CD4-positive, alpha-beta T cell (primary cell): ENCODE data around the gene ACAP3. TPM values are rescaled to one million over a fixed set of nuclear protein-coding genes. Genes with fewer than 3 reads are reported as not detected.

Source experiments
- ATAC-seq: fragments of 200-7000 bp; cut with Tn5 transposase; one replicate; pipeline ENCODE4 v1.10.0; 2022; ENCODE audit warnings: mild to moderate bottlenecking; ENCODE audit not compliant: poor library complexity
- CTCF ChIA-PET: fragments of 350-600 bp; sonication (Branson Sonifier 250); formaldehyde crosslinking; loops from one replicate; lab custom pipeline; 2021; ENCODE audit warnings: antibody characterized with exemption, inconsistent platforms; lab: Charles Lee
- POLR2A ChIA-PET: fragments of 350-600 bp; sonication (Branson Sonifier 250); formaldehyde crosslinking; loops from one replicate; lab custom pipeline; 2021; ENCODE audit warnings: antibody characterized with exemption, inconsistent platforms; lab: Charles Lee
- DNase-seq, 14 experiments: peaks; one replicate each; pipeline ENCODE4 v3.0.0-alpha.2; 2013 to 2020; ENCODE audit warnings: mixed read lengths in 2 of 14
- H3K27ac ChIP-seq, 2 donors: one replicate each; pipeline versions ENCODE4 v1.5.1 to v1.7.0; 2013; ENCODE audit warnings: low read length in 2 of 2, low read depth in 1 of 2, mild to moderate bottlenecking in 1 of 2
- H3K27me3 ChIP-seq, 2 experiments: 1 replicate in 1 of 2; 2 replicates in 1 of 2; pipeline versions ENCODE4 v1.6.1 to v1.7.0; 2013; ENCODE audit warnings: low read length in 2 of 2, control low read depth in 1 of 2, mild to moderate bottlenecking in 1 of 2, moderate library complexity in 1 of 2; ENCODE audit not compliant: insufficient read depth in 2 of 2, control insufficient read depth in 1 of 2
- H3K36me3 ChIP-seq: one replicate; pipeline ENCODE4 v1.6.1; 2013; ENCODE audit warnings: low read length, control low read depth; ENCODE audit not compliant: insufficient read depth
- H3K4me1 ChIP-seq: one replicate; pipeline ENCODE4 v1.6.1; 2013; ENCODE audit warnings: low read length, control low read depth; ENCODE audit not compliant: insufficient read depth
- H3K4me3 ChIP-seq: one replicate; pipeline ENCODE4 v1.5.1; 2013; ENCODE audit warnings: mild to moderate bottlenecking, low read length, moderate library complexity
- H3K9me3 ChIP-seq, 2 experiments: 1 replicate in 1 of 2; 2 replicates in 1 of 2; pipeline versions ENCODE4 v1.6.1 to v1.7.0; 2013; ENCODE audit warnings: low read length in 2 of 2, mild to moderate bottlenecking in 2 of 2, control low read depth in 1 of 2, moderate library complexity in 1 of 2; ENCODE audit not compliant: control insufficient read depth in 1 of 2, insufficient read depth in 1 of 2
- H3K27ac Mint-ChIP-seq: one replicate; pipeline ENCODE4 v1.8.0; 2020; ENCODE audit warnings: mixed read lengths
- H3K27me3 Mint-ChIP-seq: one replicate; pipeline ENCODE4 v1.8.0; 2021; ENCODE audit warnings: mixed read lengths
- H3K36me3 Mint-ChIP-seq: one replicate; pipeline ENCODE4 v1.8.0; 2021; ENCODE audit warnings: low read depth, mixed read lengths
- H3K4me1 Mint-ChIP-seq: one replicate; pipeline ENCODE4 v1.8.0; 2021; ENCODE audit warnings: low read depth, mixed read lengths
- H3K4me3 Mint-ChIP-seq: one replicate; pipeline ENCODE4 v1.8.0; 2020; ENCODE audit warnings: mild to moderate bottlenecking, mixed read lengths
- H3K9me3 Mint-ChIP-seq: one replicate; pipeline ENCODE4 v1.8.0; 2020; ENCODE audit warnings: mixed read lengths
- intact Hi-C, 2 experiments: fragments of 100-400 bp; cut with DNase I in 1 of 2; cut with micrococcal nuclease in 1 of 2; formaldehyde crosslinking; loops; one replicate each; pipeline versions ENCODE4 v1.15.1 to v1.9.0; 2023 to 2025; cut with DNase I, micrococcal nuclease
- total RNA-seq, 174 experiments: library from RNA in 2 of 174; stranded (reverse) in 2 of 174; gene quantifications; one replicate each; pipeline ENCODE4 v1.2.3 and lab custom pipeline; 2021 to 2026
- TF ChIP-seq, protein P1 (sequence below): fragments of 200-600 bp; IDR thresholded peaks from one replicate; pipeline ENCODE4 v1.8.0; 2022; ENCODE audit warnings: antibody characterized with exemption, mild to moderate bottlenecking

ACAP3 gene
- total RNA-seq, 2 experiments from 2014 or later = 45.3 to 46.4 TPM

DNA sequence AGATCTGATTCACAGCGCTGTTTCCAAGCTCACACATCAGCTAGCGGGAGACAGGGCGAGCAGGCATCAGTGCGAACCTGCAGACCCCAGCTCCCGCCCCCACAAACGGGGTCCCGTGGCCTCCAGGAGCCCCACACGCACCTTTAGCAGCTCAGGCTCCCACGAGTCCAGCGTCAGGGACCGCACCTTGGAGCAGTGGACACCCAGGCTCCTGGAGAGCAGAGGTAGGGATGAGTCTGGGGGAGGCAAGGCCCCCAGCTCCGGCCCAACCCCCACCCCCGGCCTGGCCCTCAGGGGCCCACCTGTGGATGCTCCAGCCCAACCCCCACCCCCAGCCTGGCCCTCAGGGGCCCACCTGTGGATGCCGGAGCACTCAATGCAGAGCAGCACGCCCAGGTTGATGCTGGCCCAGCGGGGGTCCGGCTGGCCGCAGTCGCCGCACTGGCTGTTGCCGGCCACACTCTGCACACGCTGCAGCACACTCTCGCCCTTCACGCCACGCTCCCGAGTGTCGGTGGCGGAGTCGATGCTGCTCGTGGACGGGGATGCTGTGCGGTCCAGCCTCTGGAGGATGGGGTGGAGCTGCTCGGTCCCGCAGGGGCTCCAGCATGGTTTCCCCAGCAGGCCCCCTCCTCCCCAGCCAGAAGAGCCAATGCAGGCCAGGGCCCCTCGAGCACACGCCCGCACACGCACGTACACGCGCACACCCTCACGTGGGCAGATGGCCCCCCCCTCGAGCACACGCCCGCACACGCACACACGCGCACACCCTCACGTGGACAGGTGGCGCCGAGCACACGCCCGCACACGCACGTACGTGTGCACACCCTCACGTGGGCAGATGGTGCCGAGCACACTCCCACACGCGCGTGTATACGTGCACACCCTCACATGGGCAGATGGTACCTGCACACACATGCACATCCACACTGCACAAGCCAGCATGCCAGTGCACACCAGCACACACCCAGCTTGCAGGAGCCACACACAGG, 11.4 kb downstream of the ACAP3 start:
- no peak for DNase-seq
- Histone ChIP-seq H3K4me3 (no peak overlapping the region), H3K27ac (no peak overlapping the region), H3K27me3 (no peaks in the 10 kb centered on the region), H3K4me1 (peaks cover 9% of the 10 kb centered on the region), H3K9me3 (no peaks in the 10 kb centered on the region), H3K36me3 (no peaks in the 10 kb centered on the region)
- ATAC-seq = no peak
- Mint-ChIP-seq H3K27ac (no peak overlapping the region), H3K9me3 (no peaks in the 10 kb centered on the region), H3K36me3 (no peaks in the 10 kb centered on the region), H3K4me1 (no peaks in the 10 kb centered on the region), H3K27me3 (no peaks in the 10 kb centered on the region), H3K4me3 (no peak overlapping the region)
- ChIA-PET CTCF (no interaction called here), POLR2A (no interaction called here)
- TF ChIP-seq, protein P1, sequence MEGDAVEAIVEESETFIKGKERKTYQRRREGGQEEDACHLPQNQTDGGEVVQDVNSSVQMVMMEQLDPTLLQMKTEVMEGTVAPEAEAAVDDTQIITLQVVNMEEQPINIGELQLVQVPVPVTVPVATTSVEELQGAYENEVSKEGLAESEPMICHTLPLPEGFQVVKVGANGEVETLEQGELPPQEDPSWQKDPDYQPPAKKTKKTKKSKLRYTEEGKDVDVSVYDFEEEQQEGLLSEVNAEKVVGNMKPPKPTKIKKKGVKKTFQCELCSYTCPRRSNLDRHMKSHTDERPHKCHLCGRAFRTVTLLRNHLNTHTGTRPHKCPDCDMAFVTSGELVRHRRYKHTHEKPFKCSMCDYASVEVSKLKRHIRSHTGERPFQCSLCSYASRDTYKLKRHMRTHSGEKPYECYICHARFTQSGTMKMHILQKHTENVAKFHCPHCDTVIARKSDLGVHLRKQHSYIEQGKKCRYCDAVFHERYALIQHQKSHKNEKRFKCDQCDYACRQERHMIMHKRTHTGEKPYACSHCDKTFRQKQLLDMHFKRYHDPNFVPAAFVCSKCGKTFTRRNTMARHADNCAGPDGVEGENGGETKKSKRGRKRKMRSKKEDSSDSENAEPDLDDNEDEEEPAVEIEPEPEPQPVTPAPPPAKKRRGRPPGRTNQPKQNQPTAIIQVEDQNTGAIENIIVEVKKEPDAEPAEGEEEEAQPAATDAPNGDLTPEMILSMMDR = no peak
- intact Hi-C loops = no loop called here

DNA sequence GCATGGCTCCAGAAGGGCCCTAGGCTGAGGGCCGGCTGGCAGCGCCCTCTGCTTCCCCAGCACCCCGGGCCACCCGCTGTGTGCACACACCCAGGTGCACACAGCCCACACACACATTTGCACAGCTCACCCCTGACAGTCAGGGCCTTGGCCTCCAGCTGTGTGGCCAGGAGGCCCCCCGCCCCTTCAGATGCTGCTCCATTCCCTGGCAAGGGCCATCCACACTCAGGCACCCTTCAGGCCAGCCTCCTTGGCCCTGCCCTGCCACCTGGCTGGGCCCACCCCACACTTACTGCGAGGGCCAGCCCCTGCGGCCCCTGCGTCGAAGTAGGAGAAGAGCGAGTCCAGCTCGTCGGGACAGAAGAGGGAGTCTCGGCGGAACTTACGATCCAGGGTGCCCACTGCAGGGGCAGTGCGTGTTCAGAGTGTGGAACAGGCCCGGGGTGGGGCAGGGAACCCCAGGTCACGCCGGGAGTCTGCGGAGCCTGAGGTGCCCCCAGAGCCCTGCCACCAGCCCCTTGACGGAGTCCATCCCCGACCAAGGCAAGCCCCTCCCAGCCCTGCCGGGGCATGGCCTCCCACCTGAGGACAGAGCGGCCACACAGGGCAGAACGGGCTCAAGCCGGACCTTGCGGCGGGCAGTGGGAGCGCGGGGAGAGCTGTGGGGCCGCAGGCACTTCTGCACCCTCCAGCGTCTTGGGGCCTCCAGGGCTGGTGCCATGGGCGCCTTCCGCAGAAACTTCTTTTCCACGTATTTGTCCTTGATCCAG, 12.4 kb downstream of the ACAP3 start:
- no peak overlapping the region for H3K4me3 ChIP-seq
- no peaks in the 10 kb centered on the region for H3K9me3 ChIP-seq
- no peaks in the 10 kb centered on the region for H3K36me3 ChIP-seq
- H3K27ac ChIP-seq = no peak overlapping the region
- Mint-ChIP-seq H3K27me3 (no peaks in the 10 kb centered on the region), H3K4me3 (no peak overlapping the region), H3K36me3 (no peaks in the 10 kb centered on the region), H3K9me3 (no peaks in the 10 kb centered on the region), H3K4me1 (no peaks in the 10 kb centered on the region), H3K27ac (no peak overlapping the region)
- H3K27me3 ChIP-seq = no peaks in the 10 kb centered on the region
- TF ChIP-seq, protein P1 = no peak
- intact Hi-C loops = no loop called here
- ChIA-PET CTCF (no interaction called here), POLR2A (no interaction called here)
- DNase-seq = no peak
- H3K4me1 ChIP-seq = peaks cover 12% of the 10 kb centered on the region
- no peak for ATAC-seq

DNA sequence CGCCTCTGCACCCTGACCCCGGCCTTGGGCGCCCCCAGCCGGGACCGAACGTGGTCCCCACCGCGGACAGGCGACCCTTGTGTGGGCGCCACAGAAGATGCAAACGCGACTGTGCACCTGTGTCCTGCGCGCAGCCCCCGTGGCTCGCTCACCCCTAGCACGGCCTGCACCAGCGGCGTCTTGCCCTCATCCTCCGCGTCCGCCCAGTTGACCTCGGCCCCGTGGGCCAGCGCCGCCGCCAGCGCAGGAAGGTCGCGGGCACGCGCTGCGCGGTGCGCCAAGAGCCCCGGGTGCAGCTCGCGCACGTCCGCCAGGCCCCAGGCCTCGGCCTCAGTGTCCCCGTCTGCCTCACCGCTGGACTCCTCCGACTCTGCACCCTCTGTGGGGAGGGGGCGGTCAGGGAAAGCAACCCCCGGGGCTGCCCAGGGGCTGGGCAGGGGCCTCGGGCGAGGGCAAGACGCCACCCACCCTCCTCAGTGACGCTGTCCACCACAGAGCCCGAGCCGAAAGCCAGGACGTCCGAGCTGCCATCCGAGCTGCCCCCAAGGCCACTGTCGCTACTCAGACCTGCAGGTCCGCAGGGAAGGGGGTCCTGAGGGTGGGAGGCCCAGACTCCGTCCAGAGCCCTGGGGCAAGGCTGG, 13.4 kb downstream of the ACAP3 start:
- Mint-ChIP-seq H3K27me3 (no peaks in the 10 kb centered on the region), H3K4me3 (no peak overlapping the region), H3K36me3 (no peaks in the 10 kb centered on the region), H3K9me3 (no peaks in the 10 kb centered on the region), H3K4me1 (no peaks in the 10 kb centered on the region), H3K27ac (no peak overlapping the region)
- ChIA-PET CTCF (no interaction called here), POLR2A (no interaction called here)
- Histone ChIP-seq H3K27me3 (no peaks in the 10 kb centered on the region), H3K9me3 (no peaks in the 10 kb centered on the region), H3K27ac (no peak overlapping the region), H3K36me3 (no peaks in the 10 kb centered on the region), H3K4me3 (no peak overlapping the region), H3K4me1 (peaks cover 14% of the 10 kb centered on the region)
- DNase-seq = no peak
- intact Hi-C loops = loop anchor here (5.0 kb wide), 2 partner anchors 262 to 312 kb away; partner anchors contain the start of gene PERM1 (in 1 of the 2)
- TF ChIP-seq, protein P1 = no peak
- ATAC-seq = no peak
